GM12891 (cell line): Measurements from ENCODE around the gene ACSL3.
A peak's percentile ranks its signal among the peaks of the same experiment; 100 is the strongest.

Experiments used
- DNase-seq: peaks from one replicate; pipeline ENCODE4 v3.0.0; 2011; ENCODE audit warnings: low spot score; ENCODE audit not compliant: insufficient read length
- FAIRE-seq: peaks from 2 replicates; lab custom pipeline; 2011; peaks lifted over from hg19 to GRCh38; lab: Jason Lieb, UNC
- PAX5 ChIP-seq: IDR thresholded peaks from 2 replicates; pipeline ENCODE4 v1.6.1; 2011; ENCODE audit warnings: low read length, moderate library complexity, mild to moderate bottlenecking; ENCODE audit not compliant: insufficient read depth, severe bottlenecking
- POLR2A ChIP-seq: IDR thresholded peaks from 2 replicates; pipeline ENCODE4 v1.6.1; 2011; ENCODE audit warnings: low read depth, low read length, control low read depth
- POLR2AphosphoS5 ChIP-seq: IDR thresholded peaks from 2 replicates; pipeline ENCODE4 v1.6.1; 2011; ENCODE audit warnings: low read depth, low read length, control low read depth
- POU2F2 ChIP-seq: IDR thresholded peaks from 2 replicates; pipeline ENCODE4 v1.6.1; 2011; ENCODE audit warnings: low read depth, mild to moderate bottlenecking, control low read depth, low read length, moderate library complexity
- SPI1 ChIP-seq: IDR thresholded peaks from 2 replicates; pipeline ENCODE4 v1.6.1; 2011; ENCODE audit warnings: low read depth, low read length, control low read depth
- TAF1 ChIP-seq: IDR thresholded peaks from 2 replicates; pipeline ENCODE4 v1.6.1; 2011; ENCODE audit warnings: low read depth, low read length, control low read depth

ACSL3 gene

GRCh38 chr2:222879604-222879933 lies 18.7 kb downstream of the ACSL3 start:
- no peak for TF ChIP-seq PAX5
- TF ChIP-seq TAF1, result no peak
- TF ChIP-seq POLR2A, result no peak
- TF ChIP-seq POLR2AphosphoS5, result no peak
- TF ChIP-seq SPI1, result no peak
- TF ChIP-seq POU2F2, result no peak
- no peak for DNase-seq
- FAIRE-seq, result no peak

DNA sequence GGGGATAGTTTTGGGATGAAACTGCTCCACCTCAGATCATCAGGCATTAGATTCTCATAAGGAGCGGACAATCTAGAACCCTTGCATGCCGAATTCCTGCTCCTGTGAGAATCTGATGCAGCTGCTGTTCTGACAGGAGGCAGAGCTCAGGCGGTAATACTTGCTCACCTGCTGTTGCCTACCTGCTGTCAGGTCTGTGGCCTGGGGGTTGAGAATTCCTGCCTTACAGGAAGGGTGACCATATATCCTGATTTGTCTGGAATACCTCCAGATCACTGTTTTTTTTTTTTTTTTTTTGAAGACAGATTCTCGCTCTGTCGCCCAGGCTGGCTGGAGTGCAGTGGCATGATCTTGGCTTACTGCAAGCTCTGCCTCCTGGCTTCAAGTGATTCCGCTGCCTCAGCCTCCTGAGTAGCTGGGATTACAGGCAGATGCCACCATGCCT lies 21.7 kb downstream of the ACSL3 start:
- FAIRE-seq, result no peak
- no peak for TF ChIP-seq POU2F2
- TF ChIP-seq PAX5, result no peak
- no peak for TF ChIP-seq SPI1
- TF ChIP-seq POLR2A, result no peak
- TF ChIP-seq TAF1, result no peak
- no peak for TF ChIP-seq POLR2AphosphoS5
- no peak for DNase-seq

DNA sequence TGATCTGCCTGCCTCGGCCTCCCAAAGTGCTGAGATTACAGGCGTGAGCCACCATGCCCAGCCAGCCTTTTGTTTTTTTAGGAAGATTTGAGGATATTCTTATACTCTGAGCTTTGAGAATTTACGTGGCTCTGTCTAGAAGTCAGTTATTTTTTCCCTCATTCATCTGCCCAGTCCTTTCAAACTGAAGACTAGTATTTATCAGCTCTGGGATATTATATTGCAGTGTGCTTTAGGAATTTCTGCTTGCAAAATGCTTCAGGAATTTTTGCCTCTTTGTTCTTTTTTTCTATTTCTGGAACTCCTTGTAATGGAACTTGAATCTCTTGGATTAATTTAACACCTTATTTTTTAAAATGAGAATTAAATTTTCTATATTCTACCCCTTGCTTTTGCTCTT lies 22.6 kb downstream of the ACSL3 start:
- FAIRE-seq (no peak), DNase-seq (no peak)
- TF ChIP-seq POLR2A (no peak), SPI1 (no peak), POLR2AphosphoS5 (no peak), TAF1 (no peak), POU2F2 (no peak), PAX5 (no peak)

- DNase-seq, result no peak
- TF ChIP-seq TAF1 (no peak), PAX5 (no peak), SPI1 (no peak), POLR2A (no peak), POLR2AphosphoS5 (no peak), POU2F2 (no peak)
- FAIRE-seq, result no peak
Measured at GRCh38 chr2:222884114-222884771, 23.4 kb downstream of the ACSL3 start.

DNA sequence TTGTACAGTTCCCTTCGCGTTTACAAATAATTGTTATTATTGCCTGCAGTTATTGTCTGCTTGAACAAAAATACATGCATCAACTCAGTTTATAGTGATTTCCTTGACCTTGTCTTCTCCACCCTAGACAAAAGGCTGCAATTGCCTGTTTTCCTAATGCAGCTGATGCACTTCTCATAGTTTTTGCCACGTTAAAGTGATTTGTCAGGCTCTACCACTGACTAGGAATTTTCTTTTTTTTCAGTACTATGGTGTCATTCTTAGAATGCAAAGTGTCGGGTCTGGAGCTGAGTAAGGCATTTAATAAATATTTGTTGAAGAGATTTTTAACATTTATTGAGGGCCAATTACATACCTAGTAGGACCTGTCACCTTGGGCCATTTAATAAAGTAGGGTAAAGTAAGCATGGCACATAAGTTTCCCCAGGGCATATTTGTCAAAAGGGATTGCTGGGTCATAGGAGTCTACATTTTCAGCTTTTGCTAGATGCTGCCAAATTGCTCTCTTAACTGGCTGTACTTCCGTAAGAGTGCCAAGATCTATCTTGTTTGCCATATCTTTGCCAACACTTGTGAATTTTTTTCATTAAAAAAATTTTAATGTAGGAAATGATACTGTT lies 24.1 kb downstream of the ACSL3 start:
- FAIRE-seq (peak; percentile 47), DNase-seq (no peak)
- no peak for TF ChIP-seq TAF1
- TF ChIP-seq POLR2A, result no peak
- TF ChIP-seq SPI1, result no peak
- no peak for TF ChIP-seq PAX5
- no peak for TF ChIP-seq POU2F2
- TF ChIP-seq POLR2AphosphoS5, result no peak

DNA sequence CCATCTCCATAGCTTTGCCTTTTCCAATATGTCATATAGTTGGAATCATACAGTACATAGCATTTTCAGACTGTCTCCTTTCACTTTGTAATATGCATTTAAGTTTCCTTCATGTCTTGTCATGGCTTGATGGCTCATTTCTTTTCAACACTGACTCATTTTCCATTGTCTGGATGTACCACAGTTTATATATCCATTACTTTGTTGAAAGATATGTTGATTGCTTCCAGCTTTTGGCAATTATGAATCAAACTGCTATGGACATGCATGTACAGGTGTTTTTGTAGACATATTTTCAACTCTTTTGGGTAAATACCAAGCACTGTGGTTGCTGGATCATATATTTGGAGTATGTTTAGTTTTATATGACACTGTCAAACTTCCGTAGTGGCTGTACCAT lies 26.3 kb downstream of the ACSL3 start:
- no peak for DNase-seq
- TF ChIP-seq POLR2AphosphoS5, result no peak
- no peak for TF ChIP-seq POLR2A
- no peak for TF ChIP-seq POU2F2
- no peak for FAIRE-seq

DNA sequence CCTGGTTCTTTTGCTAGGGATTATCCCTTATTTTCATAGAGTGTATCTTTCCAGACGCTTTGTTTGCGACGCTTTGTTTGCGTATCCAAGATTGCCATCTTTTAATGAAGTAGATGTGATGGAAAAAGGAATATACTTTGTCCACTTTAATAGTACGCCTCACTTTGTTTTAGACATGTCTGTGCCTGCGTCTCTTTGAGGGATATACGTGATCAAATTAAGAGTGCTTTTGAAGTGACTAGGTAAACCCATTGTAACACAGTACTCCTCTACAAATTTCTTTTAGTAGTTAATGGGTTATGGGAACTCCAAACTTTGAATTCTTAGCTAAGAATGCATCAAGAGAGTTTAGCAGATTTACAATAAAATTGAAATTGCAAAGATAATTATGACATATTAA lies 27.9 kb downstream of the ACSL3 start:
- FAIRE-seq (no peak), DNase-seq (no peak)
- no peak for TF ChIP-seq TAF1
- no peak for TF ChIP-seq POLR2A
- TF ChIP-seq PAX5, result no peak
- TF ChIP-seq POLR2AphosphoS5, result no peak
- TF ChIP-seq SPI1, result no peak
- no peak for TF ChIP-seq POU2F2

GRCh38 chr2:222891890-222892289 lies 31.1 kb downstream of the ACSL3 start:
- no peak for TF ChIP-seq TAF1
- DNase-seq, result no peak
- no peak for FAIRE-seq

DNA sequence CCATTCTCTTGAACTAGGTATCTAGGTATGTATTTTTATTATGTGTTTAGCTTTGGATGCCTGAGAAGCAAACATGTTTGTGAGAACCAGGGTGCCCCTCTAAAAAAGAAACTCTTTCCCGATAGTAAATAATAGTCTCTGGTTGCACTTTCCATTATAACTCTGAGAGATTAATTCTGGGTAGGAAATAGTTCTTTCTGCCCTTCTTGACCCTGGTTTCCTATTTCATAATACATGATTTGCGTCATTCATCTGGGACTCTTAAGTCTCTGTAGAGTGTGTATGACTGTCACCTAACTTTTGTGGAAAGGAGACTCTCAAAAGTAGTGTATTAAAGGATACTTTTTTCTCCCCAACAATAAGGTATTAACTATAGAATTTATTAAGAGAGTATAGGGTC lies 31.5 kb downstream of the ACSL3 start:
- no peak for TF ChIP-seq POU2F2
- no peak for TF ChIP-seq PAX5
- TF ChIP-seq TAF1, result no peak
- TF ChIP-seq POLR2AphosphoS5, result no peak
- no peak for TF ChIP-seq POLR2A
- TF ChIP-seq SPI1, result no peak
- DNase-seq, result no peak
- FAIRE-seq, result no peak

GRCh38 chr2:222892761-222893160 lies 31.9 kb downstream of the ACSL3 start:
- TF ChIP-seq POLR2A, result no peak
- TF ChIP-seq POU2F2, result no peak
- TF ChIP-seq PAX5, result no peak
- no peak for TF ChIP-seq SPI1
- no peak for TF ChIP-seq POLR2AphosphoS5
- TF ChIP-seq TAF1, result no peak
- peak; percentile 58 for FAIRE-seq
- DNase-seq, result no peak
